ENCODE results near the gene TMEM97.

GRCh38 chr17:28327709-28328108 is 8.7 kb downstream of the TMEM97 start:
- TF ChIP-seq CTCF (conservative IDR thresholded peaks at IDR 0.05; ENCODE audit: low read depth in 2 of 2), result 0 out of 4 replicates have a peak, but pooled peaks have one; percentile 8 to 15
- no peak for TF ChIP-seq EZH2 (IDR thresholded peaks at IDR 0.05; ENCODE audit: low read depth, unreplicated experiment)
- TF ChIP-seq NANOG (IDR thresholded peaks at IDR 0.05; ENCODE audit: borderline replicate concordance), result no peak
- no peak for TF ChIP-seq ETS1 (IDR thresholded peaks at IDR 0.05)
- no peak for TF ChIP-seq POLR2AphosphoS5 (IDR thresholded peaks at IDR 0.05; ENCODE audit: low read depth)

All from GM23338 (cell line).